NCI-H446 (cell line): Measurements from ENCODE around the gene CSK.
"Not testable (repeated sequence)": the region's sequence is repeated elsewhere in the genome, so short reads cannot be mapped to it uniquely, and the experiment has no call there.

Source experiments
- DNase-seq, 2 experiments: peaks; one replicate each; lab custom pipeline; 2025; lab: John Stamatoyannopoulos, UW

CSK gene

GRCh38 chr15:74770211-74770903 is 11.5 kb upstream of the CSK start:
- DNase-seq, result no peak

GRCh38 chr15:74773329-74773728 is 8.6 kb upstream of the CSK start:
- DNase-seq, result no peak

- DNase-seq, result no peak
Measured at GRCh38 chr15:74773731-74774252, 8.1 kb upstream of the CSK start.

- no peak for DNase-seq
Measured at GRCh38 chr15:74775132-74775562, 6.7 kb upstream of the CSK start.

GRCh38 chr15:74775894-74776293 is 6.0 kb upstream of the CSK start:
- no peak for DNase-seq

- DNase-seq, result no peak
Measured at GRCh38 chr15:74776821-74777768, 4.8 kb upstream of the CSK start.

- DNase-seq, result no peak
Measured at GRCh38 chr15:74777769-74778598, 3.9 kb upstream of the CSK start.

- DNase-seq, result no peak
Measured at GRCh38 chr15:74778599-74778970, 3.3 kb upstream of the CSK start.

GRCh38 chr15:74779162-74779648 is 2.7 kb upstream of the CSK start:
- no peak for DNase-seq

GRCh38 chr15:74780523-74781430 is 1.1 kb upstream of the CSK start:
- DNase-seq, result no peak

- no peak for DNase-seq
Measured at GRCh38 chr15:74782259-74783071, 585 bp downstream of the CSK start.

- DNase-seq, result no peak
Measured at GRCh38 chr15:74783072-74783807, 1.4 kb downstream of the CSK start.

GRCh38 chr15:74783808-74784175 is 1.9 kb downstream of the CSK start:
- DNase-seq, result no peak

GRCh38 chr15:74784426-74785193 is 2.7 kb downstream of the CSK start:
- DNase-seq, result no peak

GRCh38 chr15:74785194-74786032 is 3.5 kb downstream of the CSK start:
- DNase-seq, result no peak

GRCh38 chr15:74786081-74786480 is 4.2 kb downstream of the CSK start:
- DNase-seq, result not testable (repeated sequence)

- no peak for DNase-seq
Measured at GRCh38 chr15:74786551-74787165, 4.8 kb downstream of the CSK start.
